CD4-positive, alpha-beta T cell (primary cell): Measurements from ENCODE around the gene CAPN15. TPM values are rescaled to one million over a fixed set of nuclear protein-coding genes. Genes with fewer than 3 reads are reported as not detected.

Experiments
- ATAC-seq: fragments of 200-7000 bp; cut with Tn5 transposase; one replicate; pipeline ENCODE4 v1.10.0; 2022; ENCODE audit warnings: mild to moderate bottlenecking; ENCODE audit not compliant: poor library complexity
- CTCF ChIA-PET: fragments of 350-600 bp; sonication (Branson Sonifier 250); formaldehyde crosslinking; loops from one replicate; lab custom pipeline; 2021; ENCODE audit warnings: antibody characterized with exemption, inconsistent platforms; lab: Charles Lee
- POLR2A ChIA-PET: fragments of 350-600 bp; sonication (Branson Sonifier 250); formaldehyde crosslinking; loops from one replicate; lab custom pipeline; 2021; ENCODE audit warnings: antibody characterized with exemption, inconsistent platforms; lab: Charles Lee
- DNase-seq, 14 experiments: peaks; one replicate each; pipeline ENCODE4 v3.0.0-alpha.2; 2013 to 2020; ENCODE audit warnings: mixed read lengths in 2 of 14
- H3K27ac ChIP-seq, 2 donors: one replicate each; pipeline versions ENCODE4 v1.5.1 to v1.7.0; 2013; ENCODE audit warnings: low read length in 2 of 2, low read depth in 1 of 2, mild to moderate bottlenecking in 1 of 2
- H3K27me3 ChIP-seq, 2 experiments: 1 replicate in 1 of 2; 2 replicates in 1 of 2; pipeline versions ENCODE4 v1.6.1 to v1.7.0; 2013; ENCODE audit warnings: low read length in 2 of 2, control low read depth in 1 of 2, mild to moderate bottlenecking in 1 of 2, moderate library complexity in 1 of 2; ENCODE audit not compliant: insufficient read depth in 2 of 2, control insufficient read depth in 1 of 2
- H3K36me3 ChIP-seq: one replicate; pipeline ENCODE4 v1.6.1; 2013; ENCODE audit warnings: low read length, control low read depth; ENCODE audit not compliant: insufficient read depth
- H3K4me1 ChIP-seq: one replicate; pipeline ENCODE4 v1.6.1; 2013; ENCODE audit warnings: low read length, control low read depth; ENCODE audit not compliant: insufficient read depth
- H3K4me3 ChIP-seq: one replicate; pipeline ENCODE4 v1.5.1; 2013; ENCODE audit warnings: mild to moderate bottlenecking, low read length, moderate library complexity
- H3K9me3 ChIP-seq, 2 experiments: 1 replicate in 1 of 2; 2 replicates in 1 of 2; pipeline versions ENCODE4 v1.6.1 to v1.7.0; 2013; ENCODE audit warnings: low read length in 2 of 2, mild to moderate bottlenecking in 2 of 2, control low read depth in 1 of 2, moderate library complexity in 1 of 2; ENCODE audit not compliant: control insufficient read depth in 1 of 2, insufficient read depth in 1 of 2
- H3K27ac Mint-ChIP-seq: one replicate; pipeline ENCODE4 v1.8.0; 2020; ENCODE audit warnings: mixed read lengths
- H3K27me3 Mint-ChIP-seq: one replicate; pipeline ENCODE4 v1.8.0; 2021; ENCODE audit warnings: mixed read lengths
- H3K36me3 Mint-ChIP-seq: one replicate; pipeline ENCODE4 v1.8.0; 2021; ENCODE audit warnings: low read depth, mixed read lengths
- H3K4me1 Mint-ChIP-seq: one replicate; pipeline ENCODE4 v1.8.0; 2021; ENCODE audit warnings: low read depth, mixed read lengths
- H3K4me3 Mint-ChIP-seq: one replicate; pipeline ENCODE4 v1.8.0; 2020; ENCODE audit warnings: mild to moderate bottlenecking, mixed read lengths
- H3K9me3 Mint-ChIP-seq: one replicate; pipeline ENCODE4 v1.8.0; 2020; ENCODE audit warnings: mixed read lengths
- intact Hi-C, 2 experiments: fragments of 100-400 bp; cut with DNase I in 1 of 2; cut with micrococcal nuclease in 1 of 2; formaldehyde crosslinking; loops; one replicate each; pipeline versions ENCODE4 v1.15.1 to v1.9.0; 2023 to 2025; cut with DNase I, micrococcal nuclease
- total RNA-seq, 174 experiments: library from RNA in 2 of 174; stranded (reverse) in 2 of 174; gene quantifications; one replicate each; pipeline ENCODE4 v1.2.3 and lab custom pipeline; 2021 to 2026
- TF ChIP-seq, protein P1 (sequence below): fragments of 200-600 bp; IDR thresholded peaks from one replicate; pipeline ENCODE4 v1.8.0; 2022; ENCODE audit warnings: antibody characterized with exemption, mild to moderate bottlenecking

CAPN15 gene
- total RNA-seq, 2 experiments from 2014 or later = 35.5 to 36.9 TPM

DNA sequence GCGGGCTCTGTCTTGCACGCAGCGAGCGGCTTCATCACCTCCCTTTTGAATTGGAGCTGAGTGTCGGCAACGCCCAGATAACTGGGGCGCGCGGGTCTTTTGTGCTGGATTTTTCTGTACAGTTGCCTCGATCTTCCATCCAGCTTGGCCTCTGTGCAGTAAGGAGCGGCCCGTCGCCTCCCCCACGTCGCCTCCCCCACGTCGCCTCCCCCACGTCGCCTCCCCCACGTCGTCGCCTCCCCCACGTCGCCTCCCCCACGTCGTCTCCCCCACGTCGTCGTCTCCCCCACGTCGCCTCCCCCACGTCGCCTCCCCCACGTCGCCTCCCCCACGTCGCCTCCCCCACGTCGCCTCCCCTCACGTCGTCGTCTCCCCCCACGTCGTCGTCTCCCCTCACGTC is 17.0 kb downstream of the CAPN15 start:
- Mint-ChIP-seq H3K4me3 (no peak overlapping the region), H3K27me3 (no peaks in the 10 kb centered on the region), H3K27ac (no peak overlapping the region), H3K9me3 (no peaks in the 10 kb centered on the region), H3K4me1 (no peaks in the 10 kb centered on the region), H3K36me3 (no peaks in the 10 kb centered on the region)
- Histone ChIP-seq H3K4me3 (no peak overlapping the region), H3K36me3 (peaks cover 4% of the 10 kb centered on the region), H3K4me1 (peaks cover 17% of the 10 kb centered on the region), H3K27ac (no peak overlapping the region), H3K27me3 (no peaks in the 10 kb centered on the region), H3K9me3 (peaks cover 0 to 6% of the 10 kb centered on the region in 2 experiments)
- DNase-seq (no peak), ATAC-seq (no peak)
- POLR2A ChIA-PET = no interaction called here
- intact Hi-C loops = no loop called here
- CTCF ChIA-PET = no interaction called here
- TF ChIP-seq, protein P1, sequence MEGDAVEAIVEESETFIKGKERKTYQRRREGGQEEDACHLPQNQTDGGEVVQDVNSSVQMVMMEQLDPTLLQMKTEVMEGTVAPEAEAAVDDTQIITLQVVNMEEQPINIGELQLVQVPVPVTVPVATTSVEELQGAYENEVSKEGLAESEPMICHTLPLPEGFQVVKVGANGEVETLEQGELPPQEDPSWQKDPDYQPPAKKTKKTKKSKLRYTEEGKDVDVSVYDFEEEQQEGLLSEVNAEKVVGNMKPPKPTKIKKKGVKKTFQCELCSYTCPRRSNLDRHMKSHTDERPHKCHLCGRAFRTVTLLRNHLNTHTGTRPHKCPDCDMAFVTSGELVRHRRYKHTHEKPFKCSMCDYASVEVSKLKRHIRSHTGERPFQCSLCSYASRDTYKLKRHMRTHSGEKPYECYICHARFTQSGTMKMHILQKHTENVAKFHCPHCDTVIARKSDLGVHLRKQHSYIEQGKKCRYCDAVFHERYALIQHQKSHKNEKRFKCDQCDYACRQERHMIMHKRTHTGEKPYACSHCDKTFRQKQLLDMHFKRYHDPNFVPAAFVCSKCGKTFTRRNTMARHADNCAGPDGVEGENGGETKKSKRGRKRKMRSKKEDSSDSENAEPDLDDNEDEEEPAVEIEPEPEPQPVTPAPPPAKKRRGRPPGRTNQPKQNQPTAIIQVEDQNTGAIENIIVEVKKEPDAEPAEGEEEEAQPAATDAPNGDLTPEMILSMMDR = no peak

DNA sequence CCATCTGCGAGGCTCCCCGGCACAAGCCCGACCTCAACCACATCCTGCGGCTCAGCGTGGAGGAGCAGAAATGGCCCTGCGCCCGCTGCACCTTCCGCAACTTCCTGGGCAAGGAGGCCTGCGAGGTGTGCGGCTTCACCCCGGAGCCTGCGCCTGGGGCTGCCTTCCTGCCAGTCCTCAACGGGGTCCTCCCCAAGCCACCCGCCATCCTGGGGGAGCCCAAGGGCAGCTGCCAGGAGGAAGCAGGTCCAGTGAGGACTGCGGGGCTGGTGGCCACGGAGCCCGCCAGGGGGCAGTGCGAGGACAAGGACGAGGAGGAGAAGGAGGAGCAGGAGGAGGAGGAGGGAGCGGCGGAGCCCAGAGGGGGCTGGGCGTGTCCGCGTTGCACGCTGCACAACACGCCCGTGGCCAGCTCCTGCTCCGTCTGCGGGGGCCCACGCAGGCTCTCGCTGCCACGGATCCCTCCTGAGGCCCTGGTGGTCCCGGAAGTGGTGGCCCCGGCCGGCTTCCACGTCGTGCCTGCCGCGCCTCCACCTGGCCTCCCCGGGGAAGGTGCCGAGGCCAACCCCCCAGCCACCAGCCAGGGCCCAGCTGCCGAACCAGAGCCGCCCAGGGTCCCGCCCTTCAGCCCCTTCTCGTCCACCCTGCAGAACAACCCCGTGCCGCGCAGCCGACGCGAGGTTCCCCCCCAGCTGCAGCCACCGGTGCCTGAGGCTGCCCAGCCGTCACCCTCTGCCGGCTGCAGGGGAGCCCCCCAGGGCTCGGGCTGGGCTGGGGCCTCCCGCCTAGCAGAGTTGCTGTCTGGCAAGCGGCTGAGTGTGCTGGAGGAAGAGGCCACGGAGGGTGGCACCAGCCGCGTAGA is 19.6 kb downstream of the CAPN15 start:
- peaks cover 0 to 6% of the 10 kb centered on the region in 2 experiments for H3K9me3 ChIP-seq
- CTCF ChIA-PET = no interaction called here
- H3K9me3 Mint-ChIP-seq = no peaks in the 10 kb centered on the region
- H3K4me3 ChIP-seq = no peak overlapping the region
- H3K36me3 Mint-ChIP-seq = no peaks in the 10 kb centered on the region
- TF ChIP-seq, protein P1 = no peak
- no peaks in the 10 kb centered on the region for H3K27me3 Mint-ChIP-seq
- no peak overlapping the region for H3K27ac ChIP-seq
- no peak overlapping the region for H3K27ac Mint-ChIP-seq
- peak; percentile 76 for ATAC-seq
- H3K4me1 Mint-ChIP-seq = no peaks in the 10 kb centered on the region
- peaks cover 12% of the 10 kb centered on the region for H3K36me3 ChIP-seq
- DNase-seq = peak in 12 of 14 experiments; percentile 21 to 78 (median 52)
- H3K4me3 Mint-ChIP-seq = no peak overlapping the region
- intact Hi-C loops = no loop called here
- peaks cover 17% of the 10 kb centered on the region for H3K4me1 ChIP-seq
- POLR2A ChIA-PET = no interaction called here
- no peaks in the 10 kb centered on the region for H3K27me3 ChIP-seq

DNA sequence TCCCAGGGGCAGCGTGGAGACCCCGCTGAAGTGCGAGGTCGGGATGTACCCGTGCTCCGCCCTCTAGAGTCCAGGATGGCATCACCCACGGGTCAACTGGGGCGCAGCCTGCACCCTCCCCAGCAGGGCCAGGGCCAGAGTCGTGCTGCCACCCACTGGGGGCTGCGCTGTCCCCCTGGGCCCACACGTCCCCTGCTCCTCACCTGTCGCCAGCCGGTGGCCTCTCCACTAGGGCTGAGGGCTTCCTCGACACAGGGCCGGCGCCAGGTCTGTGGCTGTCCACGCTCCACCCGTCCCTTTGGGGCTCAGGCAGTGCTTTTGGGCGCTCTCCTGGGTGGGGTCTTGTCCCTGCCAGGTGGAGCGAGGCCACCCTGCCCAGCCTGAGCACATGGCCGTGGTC is 21.1 kb downstream of the CAPN15 start:
- Mint-ChIP-seq H3K36me3 (no peaks in the 10 kb centered on the region), H3K27me3 (no peaks in the 10 kb centered on the region), H3K4me3 (no peak overlapping the region), H3K9me3 (no peaks in the 10 kb centered on the region), H3K4me1 (no peaks in the 10 kb centered on the region), H3K27ac (no peak overlapping the region)
- POLR2A ChIA-PET = no interaction called here
- peaks cover 0 to 6% of the 10 kb centered on the region in 2 experiments for H3K9me3 ChIP-seq
- TF ChIP-seq, protein P1 = no peak
- H3K27me3 ChIP-seq = no peaks in the 10 kb centered on the region
- ATAC-seq (no peak), DNase-seq (no peak)
- intact Hi-C loops = no loop called here
- no peak overlapping the region for H3K4me3 ChIP-seq
- no peak overlapping the region for H3K27ac ChIP-seq
- CTCF ChIA-PET = no interaction called here
- peaks cover 17% of the 10 kb centered on the region for H3K4me1 ChIP-seq
- peaks cover 19% of the 10 kb centered on the region for H3K36me3 ChIP-seq
